GM12878 (cell line): ENCODE results near the gene CDH4. TPM values are rescaled to one million over a fixed set of nuclear protein-coding genes. Genes with fewer than 3 reads are reported as not detected.

Experiments used
- ATAC-seq: fragments of 200-7000 bp; cut with Tn5 transposase; 3 replicates; pipeline ENCODE4 v1.9.1; 2020; ENCODE audit warnings: mild to moderate bottlenecking, moderate library complexity
- BruUV-seq: library from RNA; stranded (reverse); fragments of 400-500 nt; replicated peaks from 2 replicates; lab custom pipeline; 2021; lab: Mats Ljungman, UMichigan
- CTCF ChIA-PET: fragments of 300-600 bp; sonication (Branson Sonifier 250); formaldehyde crosslinking; extraction: SDS; loops from one replicate; lab custom pipeline; 2021; ENCODE audit warnings: inconsistent platforms; lab: Yijun Ruan, JAX
- POLR2A ChIA-PET: fragments of 350-600 bp; formaldehyde crosslinking; extraction: SDS; loops from one replicate; lab custom pipeline; 2021; ENCODE audit warnings: inconsistent platforms; lab: Charles Lee
- RAD21 ChIA-PET: fragments of 300-600 bp; sonication (Branson Sonifier 250); formaldehyde crosslinking; loops from one replicate; lab custom pipeline; 2023; ENCODE audit warnings: antibody characterized with exemption; ENCODE audit not compliant: unreplicated experiment; lab: Charles Lee
- SMC1A ChIA-PET: fragments of 300-600 bp; sonication (Branson Sonifier 250); formaldehyde crosslinking; loops from one replicate; lab custom pipeline; 2023; ENCODE audit not compliant: unreplicated experiment, uncharacterized antibody; lab: Charles Lee
- DNase-seq: peaks from one replicate; pipeline ENCODE4 v3.0.0-alpha.2; 2011; ENCODE audit warnings: low read depth, low spot score
- FAIRE-seq: peaks from 3 replicates; lab custom pipeline; 2011; peaks lifted over from hg19 to GRCh38; lab: Jason Lieb, UNC
- H2AFZ ChIP-seq: 2 replicates; pipeline ENCODE4 v1.6.0; 2011; ENCODE audit warnings: low read depth, low read length, control low read depth; ENCODE audit not compliant: control insufficient read depth
- H3K27ac ChIP-seq: 2 replicates; pipeline ENCODE4 v1.5.1; 2011; ENCODE audit warnings: control low read depth; ENCODE audit not compliant: control insufficient read depth, insufficient read depth
- H3K27me3 ChIP-seq, 2 experiments: replicated peaks in 1 of 2; 2 replicates each; pipeline versions ENCODE4 v1.6.0 to v1.6.1; 2011; ENCODE audit warnings: low read length in 1 of 2; ENCODE audit not compliant: control insufficient read depth in 2 of 2, insufficient read depth in 2 of 2
- H3K36me3 ChIP-seq, 2 experiments: 2 replicates each; pipeline ENCODE4 v1.5.1; 2011; ENCODE audit warnings: low read length in 1 of 2; ENCODE audit not compliant: control insufficient read depth in 2 of 2, insufficient read depth in 2 of 2
- H3K4me1 ChIP-seq: 2 replicates; pipeline ENCODE4 v1.6.1; 2011; ENCODE audit warnings: mild to moderate bottlenecking, low read length, moderate library complexity, mixed read lengths; ENCODE audit not compliant: control insufficient read depth, insufficient read depth
- H3K4me2 ChIP-seq: 2 replicates; pipeline ENCODE4 v1.6.0; 2011; ENCODE audit warnings: control low read depth; ENCODE audit not compliant: control insufficient read depth, insufficient read depth
- H3K4me3 ChIP-seq: fragments of 200-600 bp; sonication (generic); 2 replicates; pipeline ENCODE4 v1.5.1; 2016
- H3K79me2 ChIP-seq: 2 replicates; pipeline ENCODE4 v1.6.0; 2011; ENCODE audit warnings: low read length; ENCODE audit not compliant: control insufficient read depth, insufficient read depth
- H3K9ac ChIP-seq: 2 replicates; pipeline ENCODE4 v1.8.0; 2011; ENCODE audit warnings: low read length, control low read depth, mixed read lengths; ENCODE audit not compliant: control insufficient read depth, insufficient read depth
- H3K9me3 ChIP-seq: replicated peaks from 3 replicates; pipeline ENCODE4 v1.5.1; 2011; ENCODE audit warnings: mild to moderate bottlenecking, low read length; ENCODE audit not compliant: control insufficient read depth, insufficient read depth
- H4K20me1 ChIP-seq: 2 replicates; pipeline ENCODE4 v1.6.0; 2011; ENCODE audit not compliant: control insufficient read depth, insufficient read depth
- ATF2 ChIP-seq: IDR thresholded peaks from 2 replicates; pipeline ENCODE4 v1.6.1; 2012; ENCODE audit warnings: low read length, inconsistent platforms
- BCLAF1 ChIP-seq: fragments of 450-650 bp; IDR thresholded peaks from 2 replicates; pipeline ENCODE4 v1.6.1; 2017; ENCODE audit warnings: antibody characterized with exemption, mild to moderate bottlenecking, moderate library complexity
- CBX5 ChIP-seq: sonication (generic); IDR thresholded peaks from 2 replicates; pipeline ENCODE4 v1.6.1; 2016; ENCODE audit warnings: low read depth, moderate library complexity, mild to moderate bottlenecking, inconsistent platforms
- CHD1 ChIP-seq: IDR thresholded peaks from 2 replicates; pipeline ENCODE4 v1.6.1; 2012; ENCODE audit warnings: low read depth, low read length, improper control_type of control experiment
- FOXM1 ChIP-seq: IDR thresholded peaks from 2 replicates; pipeline ENCODE4 v1.6.1; 2012; ENCODE audit warnings: low read depth, mild to moderate bottlenecking, inconsistent platforms, low read length, moderate library complexity
- HDGF ChIP-seq: fragments of 450-650 bp; IDR thresholded peaks from 2 replicates; pipeline ENCODE4 v1.6.1; 2016; ENCODE audit warnings: antibody characterized with exemption
- PKNOX1 ChIP-seq: fragments of 450-650 bp; IDR thresholded peaks from 2 replicates; pipeline ENCODE4 v1.6.1; 2016; ENCODE audit warnings: mild to moderate bottlenecking
- RELA ChIP-seq: fragments of 450-650 bp; IDR thresholded peaks from 2 replicates; pipeline ENCODE4 v1.8.0; 2014; ENCODE audit warnings: borderline replicate concordance; ENCODE audit not compliant: partially characterized antibody
- REST ChIP-seq: IDR thresholded peaks from 2 replicates; pipeline ENCODE4 v1.6.1; 2012; ENCODE audit warnings: mild to moderate bottlenecking, low read depth, low read length
- SMARCA5 ChIP-seq: fragments of 450-650 bp; IDR thresholded peaks from 2 replicates; pipeline ENCODE4 v1.6.1; 2017; ENCODE audit warnings: mild to moderate bottlenecking
- SP1 ChIP-seq: IDR thresholded peaks from one replicate; pipeline ENCODE4 v1.6.1; 2011; ENCODE audit warnings: low read depth, low read length
- TAF1 ChIP-seq: IDR thresholded peaks from 2 replicates; pipeline ENCODE4 v1.6.1; 2011; ENCODE audit warnings: mild to moderate bottlenecking, low read depth, low read length, borderline replicate concordance
- TCF7 ChIP-seq: IDR thresholded peaks from 2 replicates; pipeline ENCODE4 v1.6.1; 2014; ENCODE audit warnings: antibody characterized with exemption, borderline replicate concordance
- ZNF622 ChIP-seq: fragments of 450-650 bp; IDR thresholded peaks from 2 replicates; pipeline ENCODE4 v1.6.1; 2017; ENCODE audit warnings: mild to moderate bottlenecking, inconsistent platforms
- WGBS: methylation state at CpG from one replicate; pipeline ENCODE4 v1.1.6; 2016; ENCODE audit warnings: low lambda C conversion rate; ENCODE audit not compliant: insufficient replicate concordance, insufficient coverage; ENCODE audit errors: missing lambda C conversion rate; 5-methylcytosine and 5-hydroxymethylcytosine counted together
- in situ Hi-C: fragments of 300-500 bp; cut with MboI; formaldehyde crosslinking; loops from 9 replicates; pipeline ENCODE4 v1.14.3; 2018; ENCODE audit warnings: mixed read lengths
- intact Hi-C: fragments of 100-400 bp; cut with micrococcal nuclease; formaldehyde crosslinking; loops from one replicate; pipeline ENCODE4 v1.14.2; 2022; ENCODE audit not compliant: unreplicated experiment
- polyA plus RNA-seq, 11 experiments: library from polyadenylated mRNA; depleted of rRNA in 4 of 11; unstranded in 6 of 11; stranded (reverse) in 5 of 11; fragments of >200 nt; fragmentation: Nextera tagmentation in 4 of 11; fragmentation: Illumina TruSeq in 1 of 11; extraction: Ambion mirVana in 4 of 11; extraction: Trizol in 1 of 11; gene quantifications; 1 replicate in 1 of 11; 2 replicates in 10 of 11; pipeline versions ENCODE4 v1.2.1 to v1.2.3, GENCODE V29; 2011 to 2016; ENCODE audit warnings: inconsistent platforms in 2 of 11, missing spikeins in 2 of 11, low read depth in 1 of 11
- total RNA-seq, 4 experiments: library from RNA; depleted of rRNA in 3 of 4; stranded (reverse); fragments of >200 nt in 3 of 4; fragmentation: Illumina TruSeq in 1 of 4; extraction: Trizol in 1 of 4; gene quantifications; 2 replicates each; pipeline versions ENCODE4 v1.2.1 to v1.2.3, GENCODE V29; 2013 to 2021

CDH4 gene
- total and polyA plus RNA-seq, 10 of the 15 experiments (the other 5 are each of a cell fraction or from before 2014, with no cell fraction given), result not detected

GRCh38 chr20:61693055-61693600, 441.1 kb downstream of the CDH4 start (continued):
- TF ChIP-seq BCLAF1, result no peak
- TF ChIP-seq TAF1, result no peak
- TF ChIP-seq FOXM1, result no peak
- no peak for TF ChIP-seq SMARCA5
- TF ChIP-seq CHD1, result no peak

DNA sequence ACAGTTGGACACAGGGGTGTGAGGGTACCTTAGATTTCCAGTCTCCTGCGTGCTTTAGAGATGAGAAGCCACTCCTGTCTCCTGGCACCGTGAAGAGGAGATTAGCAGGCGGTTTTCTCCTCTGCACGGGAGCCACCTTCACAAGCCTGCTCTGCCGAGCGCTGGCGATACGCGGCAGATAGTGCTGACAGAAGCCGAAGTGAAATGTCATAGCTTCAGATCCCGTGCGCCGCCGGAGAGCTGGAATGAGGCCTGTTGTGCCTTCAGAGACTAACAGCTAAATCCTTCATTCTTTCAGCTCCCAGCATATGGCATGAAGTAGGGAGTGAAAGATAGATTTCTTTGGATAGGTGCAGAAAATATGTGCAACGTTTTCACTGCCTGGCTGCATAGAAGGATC, 442.6 kb downstream of the CDH4 start:
- H3K36me3 ChIP-seq, result no peaks in the 10 kb centered on the region
- no peaks in the 10 kb centered on the region for H3K27me3 ChIP-seq
- SMC1A ChIA-PET, result no interaction called here
- no peak overlapping the region for H2AFZ ChIP-seq
- intact Hi-C loops (no loop called here), in situ Hi-C loops (no loop called here)
- no peak overlapping the region for H3K4me3 ChIP-seq
- BruUV-seq, result no TSS peak
- no peaks in the 10 kb centered on the region for H3K4me1 ChIP-seq
- no peaks in the 10 kb centered on the region for H3K9me3 ChIP-seq
- ATAC-seq (no peak), DNase-seq (no peak), FAIRE-seq (no peak)
- CTCF ChIA-PET, result no interaction called here
- POLR2A ChIA-PET, result no interaction called here
- no peak overlapping the region for H3K4me2 ChIP-seq
- no peak overlapping the region for H3K27ac ChIP-seq
- no peaks in the 10 kb centered on the region for H3K79me2 ChIP-seq
- RAD21 ChIA-PET, result no interaction called here
- H4K20me1 ChIP-seq, result no peaks in the 10 kb centered on the region
- WGBS, result 65% methylated on average over 15 of the region's 15 CpGs
- H3K9ac ChIP-seq, result no peak overlapping the region
- TF ChIP-seq PKNOX1, result no peak
- TF ChIP-seq ZNF622, result no peak
- TF ChIP-seq ATF2, result no peak
- no peak for TF ChIP-seq CBX5
- TF ChIP-seq TCF7, result no peak
- no peak for TF ChIP-seq RELA
- TF ChIP-seq HDGF, result no peak
- no peak for TF ChIP-seq REST
- no peak for TF ChIP-seq SP1
